Activated CD4-positive, alpha-beta memory T cell treated with anti-CD3 and anti-CD28 coated beads for 36 hours (primary cell): ENCODE data around the gene PRRT1B. TPM values are rescaled to one million over a fixed set of nuclear protein-coding genes. Genes with fewer than 3 reads are reported as not detected.

Source experiments
- CTCF ChIA-PET: fragments of 350-600 bp; sonication (Branson Sonifier 250); formaldehyde crosslinking; loops from one replicate; lab custom pipeline; 2021; ENCODE audit warnings: antibody characterized with exemption, inconsistent platforms; lab: Charles Lee
- POLR2A ChIA-PET: fragments of 350-600 bp; sonication (Branson Sonifier 250); formaldehyde crosslinking; loops from one replicate; lab custom pipeline; 2021; ENCODE audit warnings: antibody characterized with exemption; lab: Charles Lee
- DNase-seq: peaks from one replicate; pipeline ENCODE4 v3.0.0-alpha.2; 2020
- H3K27ac Mint-ChIP-seq: one replicate; pipeline ENCODE4 v1.8.0; 2021; ENCODE audit warnings: mixed read lengths
- H3K27me3 Mint-ChIP-seq: one replicate; pipeline ENCODE4 v1.8.0; 2021; ENCODE audit warnings: mixed read lengths
- H3K36me3 Mint-ChIP-seq: one replicate; pipeline ENCODE4 v1.8.0; 2021; ENCODE audit warnings: mixed read lengths
- H3K4me1 Mint-ChIP-seq: one replicate; pipeline ENCODE4 v1.8.0; 2021; ENCODE audit warnings: low read depth, mixed read lengths
- H3K4me3 Mint-ChIP-seq: one replicate; pipeline ENCODE4 v1.8.0; 2021; ENCODE audit warnings: mild to moderate bottlenecking, mixed read lengths
- H3K9me3 Mint-ChIP-seq: one replicate; pipeline ENCODE4 v1.8.0; 2021; ENCODE audit warnings: mixed read lengths
- intact Hi-C: fragments of 100-400 bp; cut with micrococcal nuclease; formaldehyde crosslinking; loops from one replicate; pipeline ENCODE4 v1.15.1; 2023
- total RNA-seq, 2 experiments: library from RNA; stranded (reverse); gene quantifications; one replicate each; pipeline ENCODE4 v1.2.3, GENCODE V29; 2021

PRRT1B gene
- total RNA-seq, 2 experiments from 2014 or later, result not detected

DNA sequence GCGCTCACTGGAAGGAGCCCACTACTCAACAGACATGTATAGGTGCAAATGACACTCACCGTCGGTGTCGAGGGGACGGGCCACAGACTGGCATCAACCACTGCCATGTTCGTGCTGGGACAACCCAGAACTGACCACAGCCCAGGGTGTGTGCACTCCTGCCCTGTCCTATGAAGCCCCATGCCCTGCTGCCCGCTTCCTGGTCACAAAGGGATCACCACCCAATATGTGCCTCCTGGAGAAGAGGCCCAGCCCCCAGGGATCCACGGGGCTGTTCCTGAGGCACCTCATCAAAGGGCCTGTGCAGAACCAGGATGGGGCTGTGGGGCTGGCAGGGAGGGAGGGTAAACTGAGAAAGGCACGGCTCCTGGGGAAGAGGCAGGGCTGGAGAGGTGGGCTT, 43.1 kb downstream of the PRRT1B start:
- H3K27me3 Mint-ChIP-seq, result no peaks in the 10 kb centered on the region
- CTCF ChIA-PET, result interaction anchor here (7.3 kb wide), 1 partner anchor 151 kb away, joined by 65 read pairs; the partner anchor contains the start of gene RAPGEF1
- no peak overlapping the region for H3K4me3 Mint-ChIP-seq
- POLR2A ChIA-PET, result no interaction called here
- H3K9me3 Mint-ChIP-seq, result no peaks in the 10 kb centered on the region
- intact Hi-C loops, result no loop called here
- DNase-seq, result no peak
- peaks cover 30% of the 10 kb centered on the region for H3K36me3 Mint-ChIP-seq
- no peak overlapping the region for H3K27ac Mint-ChIP-seq
- peaks cover 45% of the 10 kb centered on the region for H3K4me1 Mint-ChIP-seq

DNA sequence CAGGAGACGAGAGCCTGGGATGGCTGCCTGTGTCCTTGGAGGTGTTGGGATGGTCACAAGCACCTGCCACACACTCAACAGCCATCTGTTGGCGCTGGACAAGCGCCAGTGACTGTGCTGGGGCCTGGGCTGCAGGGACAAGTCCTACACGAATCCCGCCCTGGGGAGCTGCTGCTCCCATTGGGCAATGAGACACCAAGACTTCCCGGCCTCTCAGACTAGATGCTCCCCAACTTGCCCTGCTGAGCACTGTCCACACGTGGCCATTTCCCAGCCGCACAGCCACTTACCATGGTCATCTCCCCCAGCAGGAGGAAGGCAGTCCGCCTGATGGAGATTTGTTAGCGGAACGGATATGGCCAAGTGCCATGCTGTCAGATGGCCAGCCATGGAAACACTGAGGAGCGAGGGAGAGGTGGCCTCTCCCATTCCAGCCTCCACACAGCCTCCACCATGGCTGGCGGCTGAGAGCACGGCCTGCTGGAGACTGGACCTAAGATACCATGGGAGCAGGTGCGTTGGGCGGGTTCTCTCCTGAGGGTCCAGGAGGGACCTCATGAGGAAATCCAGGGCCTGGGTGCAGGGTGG, 43.9 kb downstream of the PRRT1B start:
- intact Hi-C loops, result no loop called here
- peaks cover 45% of the 10 kb centered on the region for H3K4me1 Mint-ChIP-seq
- H3K27me3 Mint-ChIP-seq, result no peaks in the 10 kb centered on the region
- ChIA-PET CTCF (interaction anchor here (7.3 kb wide), 1 partner anchor 151 kb away, joined by 65 read pairs; the partner anchor contains the start of gene RAPGEF1), POLR2A (no interaction called here)
- no peak overlapping the region for H3K27ac Mint-ChIP-seq
- no peaks in the 10 kb centered on the region for H3K9me3 Mint-ChIP-seq
- DNase-seq, result no peak
- H3K36me3 Mint-ChIP-seq, result peaks cover 25% of the 10 kb centered on the region
- H3K4me3 Mint-ChIP-seq, result no peak overlapping the region

DNA sequence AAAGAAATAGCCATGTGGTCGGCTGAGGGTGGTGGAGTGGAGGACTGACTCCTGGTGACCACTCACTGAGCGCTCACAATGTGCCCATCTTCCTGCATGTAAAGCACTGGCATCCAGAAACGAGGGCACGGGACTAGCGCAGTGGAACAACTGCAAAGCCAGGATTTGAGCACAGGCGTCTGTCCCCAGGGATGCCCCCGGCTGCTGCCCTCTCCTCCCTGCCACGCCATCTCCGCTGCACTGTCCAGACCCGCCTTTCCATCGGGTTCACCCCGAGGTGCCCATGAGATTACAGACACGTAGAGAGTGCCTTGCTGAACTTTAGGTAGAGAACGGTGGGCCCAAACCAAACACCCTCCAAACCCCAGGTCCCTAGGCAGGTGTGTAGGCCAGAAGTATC, 44.7 kb downstream of the PRRT1B start:
- POLR2A ChIA-PET, result interaction anchor here (1.3 kb wide), 1 partner anchor 52 kb away, joined by 3 read pairs; no protein-coding TSS in a partner anchor
- H3K4me1 Mint-ChIP-seq, result peaks cover 39% of the 10 kb centered on the region

DNA sequence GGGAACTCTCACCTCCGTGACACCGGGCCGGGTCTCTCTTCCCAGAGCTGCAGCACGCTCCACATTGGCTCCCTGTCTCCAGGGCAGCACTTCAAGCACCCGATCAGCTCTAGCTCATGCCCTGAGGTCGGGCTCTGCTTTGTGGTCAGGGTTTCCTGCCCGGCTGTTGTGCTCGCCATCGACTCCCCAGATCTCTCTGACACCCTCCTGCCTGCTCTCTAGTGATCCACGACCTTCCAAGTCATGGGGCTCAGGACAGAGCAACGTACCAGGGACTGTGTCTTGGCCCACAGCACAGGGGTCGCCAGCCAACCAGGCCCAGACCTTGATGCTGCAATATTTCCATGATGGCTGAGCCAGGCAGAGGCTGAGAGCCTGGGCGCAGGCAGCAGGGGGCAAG, 45.1 kb downstream of the PRRT1B start:
- intact Hi-C loops, result loop anchor here (5.0 kb wide), 3 partner anchors 52 to 88 kb away; partner anchors contain the start of gene POMT1
- H3K9me3 Mint-ChIP-seq, result no peaks in the 10 kb centered on the region
- H3K27ac Mint-ChIP-seq, result peak overlapping the region; percentile 72
- no peaks in the 10 kb centered on the region for H3K27me3 Mint-ChIP-seq
- POLR2A ChIA-PET, result interaction anchor here (1.3 kb wide), 1 partner anchor 52 kb away, joined by 3 read pairs; no protein-coding TSS in a partner anchor
- no peak for DNase-seq
- H3K4me3 Mint-ChIP-seq, result no peak overlapping the region
- CTCF ChIA-PET, result interaction anchor here (1.1 to 7.3 kb wide), 11 partner anchors 22 to 163 kb away, joined by 3 to 65 read pairs (median 9); partner anchors contain the start of gene RAPGEF1
- H3K36me3 Mint-ChIP-seq, result peaks cover 19% of the 10 kb centered on the region
- H3K4me1 Mint-ChIP-seq, result peaks cover 34% of the 10 kb centered on the region

More for the DNA sequence above, 44.7 kb downstream of the PRRT1B start:
- Mint-ChIP-seq H3K4me3 (no peak overlapping the region), H3K36me3 (peaks cover 22% of the 10 kb centered on the region), H3K27ac (no peak overlapping the region), H3K27me3 (no peaks in the 10 kb centered on the region), H3K9me3 (no peaks in the 10 kb centered on the region)
- DNase-seq, result no peak
- CTCF ChIA-PET, result interaction anchor here (1.1 to 7.3 kb wide), 6 partner anchors 22 to 154 kb away, joined by 3 to 65 read pairs (median 8); partner anchors contain the start of gene RAPGEF1
- intact Hi-C loops, result loop anchor here (5.0 kb wide), 3 partner anchors 52 to 88 kb away; partner anchors contain the start of gene POMT1

DNA sequence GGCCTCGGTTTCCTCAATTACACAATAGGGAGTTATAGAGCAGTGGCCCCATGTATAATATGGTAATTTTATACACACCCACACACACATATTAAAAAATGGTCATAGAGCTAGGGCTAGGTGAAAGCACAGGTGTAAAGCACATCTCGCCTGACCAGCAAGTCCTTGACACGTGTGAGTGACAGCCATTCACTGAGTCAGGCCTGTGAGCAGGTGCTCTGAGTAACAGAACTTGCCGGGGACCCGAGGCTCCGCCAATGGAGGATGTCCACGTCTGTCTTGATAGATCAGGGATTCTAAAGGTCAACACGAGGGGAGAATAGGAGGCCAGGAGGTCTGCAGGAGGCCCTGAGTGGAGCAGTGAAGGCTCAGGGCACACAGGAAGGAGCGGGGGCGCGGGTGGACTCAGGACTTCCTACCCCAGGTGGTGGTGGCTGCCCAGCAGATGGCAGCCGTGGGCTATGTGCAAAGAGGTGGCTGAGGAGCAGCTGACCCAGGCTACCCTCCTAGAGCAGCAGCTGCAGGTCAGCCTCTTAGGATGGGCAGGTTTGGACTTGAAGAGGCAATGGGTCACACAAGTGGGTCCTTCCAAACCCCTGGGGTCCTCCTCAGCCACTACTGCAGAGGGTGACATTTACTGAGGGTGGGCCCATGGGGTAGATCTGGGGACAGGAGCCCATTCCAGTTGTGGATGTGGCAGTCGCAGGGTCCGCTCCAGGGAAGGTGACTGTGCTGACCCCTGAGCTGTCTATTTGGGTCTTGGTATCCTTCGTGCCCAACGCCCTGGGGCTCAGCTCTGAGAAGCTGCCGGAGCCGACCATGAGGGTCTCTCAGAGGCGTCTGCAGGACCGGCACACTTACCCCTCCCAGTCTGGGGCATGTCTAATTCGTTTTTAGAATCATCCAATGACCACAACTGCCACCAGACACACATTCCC, 45.9 kb downstream of the PRRT1B start:
- DNase-seq, result peak; percentile 87
- Mint-ChIP-seq H3K36me3 (peaks cover 17% of the 10 kb centered on the region), H3K4me3 (no peak overlapping the region), H3K27ac (peak overlapping the region; percentile 72), H3K4me1 (peaks cover 27% of the 10 kb centered on the region), H3K27me3 (no peaks in the 10 kb centered on the region), H3K9me3 (no peaks in the 10 kb centered on the region)
- ChIA-PET POLR2A (interaction anchor here (0.8 to 1.4 kb wide), 4 partner anchors 51 to 149 kb away, joined by 3 to 4 read pairs (median 3); no protein-coding TSS in a partner anchor), CTCF (interaction anchor here (0.6 to 7.3 kb wide), 36 partner anchors 9 to 439 kb away, joined by 3 to 65 read pairs (median 6); partner anchors contain the start of gene RAPGEF1)
- intact Hi-C loops, result loop anchor here (1.0 to 5.0 kb wide), 4 partner anchors 51 to 149 kb away; partner anchors contain the start of genes POMT1 and RAPGEF1

DNA sequence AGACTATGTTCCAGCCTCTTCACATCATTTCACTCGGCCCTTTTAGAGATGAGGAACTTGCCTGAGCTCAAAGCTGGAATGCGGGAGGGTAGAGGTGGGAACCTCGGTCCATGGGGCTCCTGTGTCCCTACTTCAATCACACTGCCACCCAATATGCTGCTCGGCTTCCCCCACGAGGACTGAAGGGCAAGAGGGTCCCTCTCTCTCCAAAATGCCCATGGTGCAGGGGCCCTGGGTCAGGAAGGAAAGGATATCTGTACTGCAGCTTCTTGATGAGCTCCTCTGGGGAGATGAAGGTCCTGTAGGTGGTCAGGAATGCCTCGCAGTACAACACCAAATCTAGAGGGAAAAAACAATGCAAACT, 46.5 kb downstream of the PRRT1B start:
- CTCF ChIA-PET, result interaction anchor here (0.6 to 7.3 kb wide), 35 partner anchors 8 to 440 kb away, joined by 3 to 65 read pairs (median 6); partner anchors contain the start of gene RAPGEF1
- H3K4me3 Mint-ChIP-seq, result no peak overlapping the region
- H3K27me3 Mint-ChIP-seq, result no peaks in the 10 kb centered on the region
- peaks cover 27% of the 10 kb centered on the region for H3K4me1 Mint-ChIP-seq
- intact Hi-C loops, result loop anchor here (1.0 to 5.0 kb wide), 4 partner anchors 50 to 148 kb away; partner anchors contain the start of genes POMT1 and RAPGEF1
- H3K27ac Mint-ChIP-seq, result peak overlapping the region; percentile 16
- no peak for DNase-seq
- H3K9me3 Mint-ChIP-seq, result no peaks in the 10 kb centered on the region
- POLR2A ChIA-PET, result interaction anchor here (0.8 to 1.4 kb wide), 3 partner anchors 86 to 148 kb away, joined by 3 to 4 read pairs (median 3); no protein-coding TSS in a partner anchor
- H3K36me3 Mint-ChIP-seq, result peaks cover 17% of the 10 kb centered on the region

DNA sequence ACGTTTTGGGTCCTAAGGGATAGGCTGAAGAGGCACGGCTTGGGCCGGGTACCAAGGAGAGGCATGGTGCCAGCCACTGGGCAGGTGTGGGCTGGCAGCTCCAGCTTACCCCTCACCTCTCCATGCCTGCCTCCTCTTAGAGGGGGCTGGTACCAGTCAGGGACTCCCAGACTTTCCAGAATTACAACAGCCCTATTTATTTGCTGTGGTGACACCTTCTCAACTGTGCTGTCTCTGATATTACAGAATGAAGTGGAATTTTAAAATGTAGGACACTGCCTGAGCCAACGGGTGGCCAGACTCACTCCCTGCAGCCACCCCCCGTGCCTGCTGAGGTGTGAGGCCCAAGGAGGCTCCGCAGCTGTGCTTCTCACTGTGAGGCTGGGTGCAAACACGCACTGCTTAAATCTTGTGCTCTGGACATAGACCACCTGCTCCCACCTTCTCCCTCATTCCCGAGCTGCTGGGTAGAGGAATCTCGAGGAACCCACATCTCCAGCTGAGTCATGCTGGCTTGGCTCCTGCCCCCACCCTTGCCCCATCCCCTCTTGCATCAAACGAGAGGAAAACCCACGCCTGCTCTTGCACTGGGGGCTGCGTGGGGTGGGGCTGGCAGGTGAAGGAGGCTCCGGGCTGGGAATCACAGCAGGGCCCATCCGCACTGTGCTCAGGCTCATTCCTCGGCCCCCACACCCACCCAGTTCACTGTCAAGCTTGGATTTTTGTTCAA, 47.9 kb downstream of the PRRT1B start:
- Mint-ChIP-seq H3K27me3 (no peaks in the 10 kb centered on the region), H3K36me3 (peaks cover 10% of the 10 kb centered on the region), H3K9me3 (no peaks in the 10 kb centered on the region), H3K4me1 (peaks cover 22% of the 10 kb centered on the region), H3K27ac (no peak overlapping the region), H3K4me3 (no peak overlapping the region)
- DNase-seq, result no peak
- POLR2A ChIA-PET, result no interaction called here
- intact Hi-C loops, result loop anchor here (5.0 kb wide), 3 partner anchors 49 to 91 kb away; partner anchors contain the start of gene POMT1
- CTCF ChIA-PET, result interaction anchor here (0.9 to 7.3 kb wide), 2 partner anchors 147 to 450 kb away, joined by 3 to 65 read pairs; partner anchors contain the start of gene RAPGEF1

DNA sequence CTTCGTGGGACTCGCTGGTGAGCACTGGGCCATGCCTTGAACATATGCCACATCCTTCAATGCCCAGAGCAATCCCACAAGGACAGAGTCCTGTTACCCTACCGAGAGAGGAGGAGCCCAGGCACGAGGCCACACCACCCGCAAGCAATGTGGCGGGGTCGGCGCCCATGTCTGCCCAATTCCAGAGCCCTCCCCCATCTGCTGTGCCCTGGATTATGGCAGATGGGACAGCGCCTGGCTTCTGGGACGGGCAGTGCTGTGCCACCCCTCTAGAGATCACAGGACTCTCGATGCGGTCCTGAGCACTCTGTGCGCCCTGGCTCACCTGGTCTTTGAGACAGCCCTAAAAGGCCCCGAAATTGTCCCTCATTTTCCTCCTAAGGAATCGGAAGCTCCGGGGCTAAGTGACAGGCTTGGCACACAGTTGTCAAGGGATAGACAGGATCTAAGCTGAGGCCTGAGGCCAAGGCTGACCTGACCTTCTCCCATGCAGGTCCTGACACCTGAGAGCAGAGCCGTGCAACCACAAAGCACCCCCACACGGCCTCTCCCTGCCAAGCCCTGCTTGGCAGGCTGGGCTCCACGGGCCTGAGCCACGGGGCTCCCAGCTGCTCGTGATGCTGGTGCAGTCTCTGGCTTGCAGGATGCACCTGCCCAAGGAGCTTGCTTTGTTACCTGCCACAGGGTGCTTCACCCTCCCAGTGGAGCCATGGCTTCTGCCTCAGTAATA, 48.8 kb downstream of the PRRT1B start:
- ChIA-PET POLR2A (no interaction called here), CTCF (interaction anchor here (0.9 to 7.3 kb wide), 2 partner anchors 146 to 451 kb away, joined by 3 to 65 read pairs; partner anchors contain the start of gene RAPGEF1)
- Mint-ChIP-seq H3K9me3 (no peaks in the 10 kb centered on the region), H3K36me3 (peaks cover 13% of the 10 kb centered on the region), H3K4me3 (no peak overlapping the region), H3K4me1 (peaks cover 22% of the 10 kb centered on the region), H3K27me3 (no peaks in the 10 kb centered on the region), H3K27ac (no peak overlapping the region)
- intact Hi-C loops, result loop anchor here (5.0 kb wide), 3 partner anchors 48 to 92 kb away; partner anchors contain the start of gene POMT1
- DNase-seq, result no peak

DNA sequence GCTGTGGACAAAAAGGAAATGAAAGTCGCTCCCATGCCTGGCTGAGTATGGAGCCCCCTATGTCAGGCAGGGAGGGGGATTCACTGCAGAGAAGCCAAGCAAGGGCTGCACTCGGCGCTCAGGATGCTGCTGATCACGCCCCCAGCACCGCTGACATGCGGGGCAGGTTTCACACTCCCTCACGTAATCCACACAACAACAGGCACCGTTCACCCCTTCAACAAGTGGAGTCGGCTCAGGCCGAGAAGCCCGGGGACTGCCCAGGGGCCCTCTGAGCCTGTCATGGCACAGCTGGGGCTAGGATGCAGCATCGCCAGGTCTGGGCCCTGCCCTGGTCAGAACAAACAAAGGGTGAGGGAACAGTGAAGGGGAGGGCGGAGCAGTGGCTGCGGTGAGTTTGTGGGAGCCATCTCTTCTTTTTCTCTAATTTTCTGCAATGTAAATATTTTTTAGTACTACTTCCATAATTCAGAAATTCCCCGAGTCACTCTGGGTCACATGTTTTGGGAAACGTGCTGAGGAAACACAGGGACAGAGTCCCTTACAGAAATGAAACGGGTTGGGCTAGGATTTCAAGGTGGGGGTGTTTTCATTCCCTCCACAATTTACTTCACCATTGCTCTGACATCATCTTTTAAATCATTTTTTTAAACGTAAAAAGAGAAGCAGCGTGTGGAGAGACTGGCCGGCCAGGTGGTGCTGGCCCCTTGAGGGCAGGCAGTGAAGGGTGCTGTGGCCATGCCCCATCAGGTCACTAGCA, 49.8 kb downstream of the PRRT1B start:
- ChIA-PET POLR2A (no interaction called here), CTCF (interaction anchor here (7.3 kb wide), 1 partner anchor 145 kb away, joined by 65 read pairs; the partner anchor contains the start of gene RAPGEF1)
- H3K36me3 Mint-ChIP-seq, result peaks cover 13% of the 10 kb centered on the region
- H3K9me3 Mint-ChIP-seq, result no peaks in the 10 kb centered on the region
- H3K4me3 Mint-ChIP-seq, result no peak overlapping the region
- no peak overlapping the region for H3K27ac Mint-ChIP-seq
- H3K27me3 Mint-ChIP-seq, result no peaks in the 10 kb centered on the region
- H3K4me1 Mint-ChIP-seq, result peaks cover 22% of the 10 kb centered on the region
- no peak for DNase-seq
- intact Hi-C loops, result loop anchor here (5.0 kb wide), 3 partner anchors 47 to 93 kb away; partner anchors contain the start of gene POMT1
